Small intestine (tissue), 7 donors: ENCODE data around the gene MMP24. TPM values are rescaled to one million over a fixed set of nuclear protein-coding genes. Genes with fewer than 3 reads are reported as not detected.

ENCODE experiments used
- DNase-seq, 2 donors: peaks; one replicate each; pipeline versions ENCODE4 v3.0.0 to v3.0.0-alpha.2; 2013
- FAIRE-seq: peaks from 2 replicates; lab custom pipeline; 2012; peaks lifted over from hg19 to GRCh38; lab: Jason Lieb, UNC
- H3K27ac ChIP-seq, 3 donors: one replicate each; pipeline ENCODE4 v1.5.1; 2013; ENCODE audit warnings: low read length in 2 of 3, mild to moderate bottlenecking in 2 of 3, control low read depth in 1 of 3, inconsistent platforms in 1 of 3, low read depth in 1 of 3, moderate library complexity in 1 of 3
- H3K27me3 ChIP-seq, 3 donors: one replicate each; pipeline ENCODE4 v1.6.1; 2013; ENCODE audit warnings: low read length in 3 of 3, inconsistent platforms in 1 of 3; ENCODE audit not compliant: control insufficient read depth in 3 of 3, insufficient read depth in 3 of 3
- H3K36me3 ChIP-seq, 3 donors: one replicate each; pipeline ENCODE4 v1.6.1; 2013; ENCODE audit warnings: low read length in 3 of 3, inconsistent platforms in 1 of 3, low read depth in 1 of 3, mild to moderate bottlenecking in 1 of 3, moderate library complexity in 1 of 3; ENCODE audit not compliant: control insufficient read depth in 3 of 3, insufficient read depth in 2 of 3
- H3K4me1 ChIP-seq, 3 donors: one replicate each; pipeline ENCODE4 v1.6.1; 2013; ENCODE audit warnings: low read length in 2 of 3, inconsistent platforms in 1 of 3, low read depth in 1 of 3, mild to moderate bottlenecking in 1 of 3, moderate library complexity in 1 of 3; ENCODE audit not compliant: control insufficient read depth in 3 of 3, insufficient read depth in 2 of 3
- H3K4me3 ChIP-seq, 3 donors: one replicate each; pipeline ENCODE4 v1.5.1; 2013; ENCODE audit warnings: low read length in 3 of 3, control low read depth in 1 of 3, inconsistent platforms in 1 of 3, low read depth in 1 of 3, mild to moderate bottlenecking in 1 of 3, moderate library complexity in 1 of 3
- H3K9me3 ChIP-seq, 2 donors: one replicate each; pipeline ENCODE4 v1.6.1; 2013; ENCODE audit warnings: low read depth in 1 of 2, low read length in 1 of 2; ENCODE audit not compliant: control insufficient read depth in 2 of 2, insufficient read depth in 1 of 2
- WGBS, 3 donors: extraction: QIAGEN DNeasy Blood & Tissue Kit; methylation state at CpG; one replicate each; pipeline ENCODE4 v1.1.7; 2013; 5-methylcytosine and 5-hydroxymethylcytosine counted together
- polyA plus RNA-seq, 4 donors: library from polyadenylated mRNA; stranded (reverse) in 3 of 4; unstranded in 1 of 4; fragments of 200-250 nt in 3 of 4; fragments of 120-200 nt in 1 of 4; gene quantifications; one replicate each; pipeline versions ENCODE4 v1.2.1 to v1.2.3, GENCODE V29; 2013
- donor health status: healthy with polysubstance abuse.
- donor health status: control.
- donor health status: control.
- donor health status: Bipolar disorder and iron deficiency.
- donor health status: healthy.

The MMP24 gene
- polyA plus RNA-seq, 4 donors = 0.54 to 1.3 (median 0.73) TPM

DNA sequence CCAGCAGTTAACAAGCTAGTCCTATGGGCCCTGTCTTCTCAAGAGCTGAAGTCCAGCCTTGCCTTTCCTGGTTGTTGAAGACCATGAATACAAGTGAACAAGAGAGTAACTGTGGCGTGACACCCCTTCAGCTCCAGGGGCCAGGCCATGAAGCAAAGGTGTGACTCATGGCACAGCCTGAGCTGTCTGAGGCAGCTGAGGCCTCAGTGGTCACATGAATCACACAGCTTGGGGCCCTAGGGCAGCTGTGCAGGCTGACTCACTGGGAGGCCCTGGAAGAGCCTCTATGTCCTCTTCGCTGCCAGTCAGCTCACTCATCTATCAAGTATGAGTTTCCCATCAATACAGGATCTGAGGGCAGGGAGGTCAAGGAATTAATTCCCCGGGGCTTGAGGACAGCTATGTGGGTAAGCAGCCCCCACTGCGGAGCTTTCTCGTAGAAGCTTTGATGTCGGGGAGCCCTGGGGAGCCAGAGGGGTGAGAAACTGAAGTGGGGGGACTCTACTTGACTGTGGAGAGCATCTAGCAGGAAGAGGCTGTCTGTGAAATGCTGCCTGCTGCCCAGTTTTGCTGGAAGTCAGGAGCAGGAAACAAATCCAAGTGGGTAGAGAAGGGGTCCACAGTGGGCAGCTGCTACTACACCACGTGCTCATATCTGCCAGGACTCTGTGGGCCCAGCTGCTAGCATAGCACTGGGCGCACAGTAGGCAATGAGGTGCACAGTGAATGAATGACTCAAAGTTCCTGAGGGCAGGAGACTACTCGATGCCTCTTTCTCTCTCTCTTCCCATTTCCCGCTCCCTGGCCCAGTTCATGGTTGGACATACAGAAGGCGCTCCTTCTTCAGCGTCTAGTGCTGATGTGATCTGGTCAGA, 79.4 kb downstream of the MMP24 start:
- Histone ChIP-seq H3K4me1 (peaks cover 0 to 36% (median 0%) of the 10 kb centered on the region in 3 donors), H3K36me3 (peaks cover 0 to 58% (median 0%) of the 10 kb centered on the region in 3 donors), H3K4me3 (no peak overlapping the region), H3K27me3 (no peaks in the 10 kb centered on the region), H3K9me3 (no peaks in the 10 kb centered on the region), H3K27ac (peak overlapping the region; percentile 55 to 84 (median 56))
- peak; percentile 74 to 89 for DNase-seq
- WGBS, 3 donors = 81 to 84% (median 83%) methylated on average over 12 of the region's 12 CpGs
- FAIRE-seq = no peak

DNA sequence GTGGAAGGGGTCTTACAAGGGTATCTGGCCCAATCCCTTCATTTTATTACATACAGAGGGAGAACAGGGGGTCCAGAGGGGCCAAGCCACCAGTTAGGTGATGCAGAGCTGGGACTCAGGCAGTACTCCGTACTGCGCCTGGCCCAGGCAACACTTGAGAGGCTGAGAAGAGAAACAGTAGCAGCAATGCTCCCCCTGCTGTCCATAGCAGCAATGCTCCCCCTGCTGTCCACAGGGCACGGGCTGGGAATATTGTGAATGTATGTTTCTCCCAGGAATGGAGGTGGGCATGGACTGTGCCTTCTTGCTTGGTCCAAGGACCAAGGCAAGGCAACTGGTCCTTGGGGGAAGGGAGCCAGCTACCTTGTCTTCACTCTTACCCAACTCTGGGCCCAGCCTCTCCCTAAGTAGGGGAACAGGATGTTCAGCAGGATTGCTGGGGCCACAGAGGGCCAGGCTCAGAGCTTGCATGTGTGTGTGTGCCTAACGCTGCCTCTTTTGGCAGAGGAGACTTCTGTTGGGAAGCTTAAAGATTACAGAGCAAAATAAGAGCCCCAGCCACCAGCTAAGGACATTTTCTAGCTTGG, 80.5 kb downstream of the MMP24 start:
- H3K4me3 ChIP-seq = no peak overlapping the region
- WGBS, 3 donors = 17 to 42% (median 40%) methylated on average over 4 of the region's 4 CpGs
- peak; percentile 73 to 81 for DNase-seq
- peaks cover 0 to 36% (median 0%) of the 10 kb centered on the region in 3 donors for H3K4me1 ChIP-seq
- no peak for FAIRE-seq
- H3K9me3 ChIP-seq = no peaks in the 10 kb centered on the region
- H3K27ac ChIP-seq = peak overlapping the region; percentile 24 to 84 (median 38)
- peaks cover 0 to 55% (median 0%) of the 10 kb centered on the region in 3 donors for H3K36me3 ChIP-seq
- H3K27me3 ChIP-seq = no peaks in the 10 kb centered on the region

DNA sequence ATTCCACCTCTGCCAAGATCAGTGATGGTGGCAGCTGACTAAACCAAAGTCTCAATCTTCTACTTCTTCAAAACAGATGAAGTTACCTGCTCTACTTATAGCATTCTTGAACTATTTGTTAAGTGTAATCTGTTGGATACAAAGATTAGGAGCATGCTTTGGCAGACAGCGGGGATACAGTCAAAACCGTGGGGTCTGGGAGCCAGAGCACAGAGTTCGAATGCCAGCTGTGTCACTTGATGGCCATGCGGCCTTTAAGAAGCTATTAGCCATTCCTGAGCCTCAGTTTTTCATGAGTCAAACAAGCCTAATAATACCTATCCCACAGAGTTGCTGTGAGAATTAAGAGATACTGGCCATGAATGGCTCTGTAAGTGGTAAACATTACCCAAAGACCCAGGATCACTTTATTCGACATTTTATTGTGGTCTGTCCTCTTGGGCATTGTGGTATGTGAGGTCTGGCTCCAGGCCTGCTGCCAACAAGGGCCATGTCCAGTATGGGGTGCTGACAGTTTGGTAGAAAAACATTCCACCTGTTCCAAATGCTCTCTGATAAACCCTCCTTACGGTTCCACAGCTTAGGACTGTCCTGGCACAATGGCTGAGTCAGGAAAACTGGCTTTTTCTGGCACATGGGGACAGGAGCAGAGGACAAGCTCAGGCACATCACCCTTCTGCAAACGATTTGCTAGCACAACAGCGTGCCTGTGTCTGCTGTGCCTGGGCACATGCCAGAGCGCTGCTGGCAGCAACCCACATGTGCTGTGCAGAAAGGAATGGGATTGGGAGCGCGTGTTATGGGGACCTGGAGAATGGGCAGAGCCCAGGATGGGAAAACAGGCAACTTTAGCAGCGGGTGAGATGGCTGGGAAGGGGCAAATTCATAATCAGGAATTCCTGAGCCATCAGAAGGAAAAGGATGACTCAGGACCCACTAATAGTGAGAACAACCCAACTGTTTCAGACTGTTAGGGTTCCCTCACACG, 81.5 kb downstream of the MMP24 start:
- Histone ChIP-seq H3K27ac (peak overlapping the region in 2 of 3 donors; percentile 24 to 84), H3K36me3 (peaks cover 0 to 51% (median 0%) of the 10 kb centered on the region in 3 donors), H3K4me1 (peaks cover 0 to 36% (median 0%) of the 10 kb centered on the region in 3 donors), H3K27me3 (no peaks in the 10 kb centered on the region), H3K4me3 (no peak overlapping the region), H3K9me3 (no peaks in the 10 kb centered on the region)
- FAIRE-seq (no peak), DNase-seq (no peak)
- WGBS, 3 donors = 78 to 85% (median 84%) methylated on average over 13 of the region's 13 CpGs

DNA sequence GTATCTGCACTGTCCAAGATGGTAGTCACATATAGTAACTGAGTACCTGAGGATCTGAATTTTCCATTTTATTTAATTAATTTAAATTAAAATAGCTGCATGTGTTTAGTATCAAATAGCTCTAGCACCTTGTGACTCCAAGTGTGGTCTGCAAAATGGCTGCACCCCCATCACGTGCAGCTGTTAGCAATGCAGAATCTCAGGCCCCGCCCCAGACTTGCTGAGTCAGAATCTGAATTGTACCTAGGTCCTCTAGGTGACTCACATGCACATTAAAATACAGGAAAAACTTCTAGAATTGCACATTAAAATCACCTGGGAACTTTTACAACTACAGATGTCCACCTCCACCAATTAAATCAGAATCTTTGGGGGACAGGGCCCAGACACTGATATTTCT, 84.9 kb downstream of the MMP24 start:
- no peak for FAIRE-seq
- DNase-seq = peak in 1 of 2 donors; percentile 58
- Histone ChIP-seq H3K4me1 (peaks cover 0 to 16% (median 0%) of the 10 kb centered on the region in 3 donors), H3K36me3 (peaks cover 0 to 34% (median 0%) of the 10 kb centered on the region in 3 donors), H3K9me3 (no peaks in the 10 kb centered on the region), H3K27me3 (no peaks in the 10 kb centered on the region), H3K27ac (no peak overlapping the region), H3K4me3 (no peak overlapping the region)
- WGBS, 3 donors = 46 to 78% (median 62%) methylated on average over 2 of the region's 2 CpGs

DNA sequence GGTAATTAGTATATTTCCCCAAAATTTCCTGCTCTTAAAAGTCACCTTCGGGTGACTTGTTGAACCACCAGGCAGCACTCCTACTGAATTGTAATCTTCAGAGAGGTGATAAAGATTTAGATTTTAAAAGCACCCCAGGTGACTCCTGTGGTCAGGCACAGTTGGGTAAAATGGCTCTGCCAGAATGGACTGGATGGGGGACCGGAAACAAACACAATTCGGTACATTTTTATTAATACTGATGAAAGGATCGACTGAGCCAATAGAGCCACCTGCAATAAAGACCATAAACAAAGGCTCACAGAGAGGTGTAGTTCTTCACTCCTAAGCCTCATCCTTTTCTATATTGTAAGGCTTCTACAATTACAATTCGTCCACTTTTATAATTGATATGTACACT, 85.3 kb downstream of the MMP24 start:
- Histone ChIP-seq H3K9me3 (no peaks in the 10 kb centered on the region), H3K4me3 (no peak overlapping the region), H3K27me3 (no peaks in the 10 kb centered on the region), H3K4me1 (peaks cover 0 to 11% (median 0%) of the 10 kb centered on the region in 3 donors), H3K36me3 (peaks cover 0 to 30% (median 0%) of the 10 kb centered on the region in 3 donors), H3K27ac (no peak overlapping the region)
- DNase-seq = no peak
- 77 to 91% (median 84%) methylated on average over 5 of the region's 5 CpGs for WGBS, 3 donors
- FAIRE-seq = no peak

DNA sequence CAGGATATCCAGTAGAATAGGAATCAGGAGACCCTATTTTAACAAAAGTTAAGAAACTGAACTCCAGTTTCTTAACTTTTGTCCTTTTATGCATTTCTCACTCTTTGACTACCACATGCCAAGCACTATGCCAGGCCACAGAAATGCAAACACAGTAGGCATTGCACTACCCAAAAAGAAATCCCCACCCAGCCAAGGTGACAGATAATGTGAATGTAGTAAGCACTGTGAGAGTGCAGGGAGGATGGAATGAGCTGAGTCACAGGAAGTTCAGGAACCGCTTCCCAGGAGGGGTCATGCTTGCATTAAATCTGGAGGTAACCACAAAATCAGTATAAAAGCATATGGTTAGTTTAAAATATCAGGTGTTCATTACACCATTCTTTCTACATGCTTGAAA, 85.8 kb downstream of the MMP24 start:
- DNase-seq (no peak), FAIRE-seq (no peak)
- H3K27me3 ChIP-seq = no peaks in the 10 kb centered on the region
- no peak overlapping the region for H3K4me3 ChIP-seq
- peaks cover 0 to 9% (median under 1%) of the 10 kb centered on the region in 3 donors for H3K4me1 ChIP-seq
- WGBS, 3 donors = 73 to 79% (median 76%) methylated on average over 1 of the region's 1 CpG
- no peaks in the 10 kb centered on the region for H3K9me3 ChIP-seq
- no peak overlapping the region for H3K27ac ChIP-seq
- H3K36me3 ChIP-seq = peaks cover 0 to 27% (median 0%) of the 10 kb centered on the region in 3 donors

DNA sequence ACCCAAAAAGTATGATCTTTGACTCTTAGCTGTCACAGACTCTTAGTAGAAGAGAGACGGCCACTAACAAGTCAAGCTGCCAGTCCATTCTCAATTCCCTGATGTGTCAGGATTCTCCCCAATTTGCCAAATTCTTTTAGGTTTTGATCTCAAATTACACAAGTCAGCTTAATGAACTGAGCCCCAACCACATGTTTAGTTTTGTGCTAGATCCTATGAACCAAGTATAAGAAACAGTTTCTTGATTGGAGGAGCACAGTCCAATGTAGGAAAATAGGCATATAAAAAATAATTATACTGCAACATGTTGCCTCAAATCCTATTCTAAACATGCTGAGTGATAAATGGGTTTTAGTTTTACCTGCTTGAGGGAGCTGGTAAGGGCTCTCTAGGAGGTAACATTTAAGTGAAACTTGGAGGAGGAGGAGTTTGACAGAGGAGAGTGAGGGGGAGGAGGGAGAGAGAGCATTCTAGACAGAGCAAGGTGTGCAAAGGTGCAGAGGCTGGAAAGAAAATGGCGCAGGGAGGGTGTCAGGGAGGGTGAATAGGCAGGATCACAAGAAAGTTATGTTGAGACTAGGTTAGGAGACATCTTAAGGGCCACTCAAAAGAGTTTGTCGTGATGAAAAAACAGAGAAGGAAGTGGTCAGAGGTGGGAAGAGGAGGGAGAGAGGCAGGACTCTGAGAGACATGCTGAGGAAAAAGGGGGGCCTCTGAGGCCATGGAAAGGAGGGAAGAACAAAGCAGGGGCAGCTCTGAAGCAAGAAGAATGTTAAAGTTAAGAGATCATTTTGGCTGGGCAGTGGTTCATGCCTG, 88.5 kb downstream of the MMP24 start:
- no peak overlapping the region for H3K4me3 ChIP-seq
- no peak for FAIRE-seq
- 75 to 90% (median 86%) methylated on average over 3 of the region's 3 CpGs for WGBS, 3 donors
- H3K27ac ChIP-seq = no peak overlapping the region
- H3K27me3 ChIP-seq = no peaks in the 10 kb centered on the region
- peaks cover 0 to 14% (median 0%) of the 10 kb centered on the region in 3 donors for H3K36me3 ChIP-seq
- H3K9me3 ChIP-seq = no peaks in the 10 kb centered on the region
- no peak for DNase-seq
- H3K4me1 ChIP-seq = peaks cover 3 to 32% (median 3%) of the 10 kb centered on the region in 3 donors
